Suprapubic skin (tissue), 4 donors: ENCODE measurements around the gene LRRC4C. TPM values are rescaled to one million over a fixed set of nuclear protein-coding genes. Genes with fewer than 3 reads are reported as not detected.

Experiments used
- DNase-seq, 2 donors: peaks; one replicate each; pipeline ENCODE4 v3.0.0-alpha.2; 2019; ENCODE audit warnings: low spot score in 2 of 2
- H3K27ac ChIP-seq: fragments of 200-600 bp; sonication (generic); one replicate; pipeline ENCODE4 v1.5.1; 2019
- H3K27me3 ChIP-seq: fragments of 200-600 bp; sonication (generic); one replicate; pipeline ENCODE4 v1.5.1; 2019
- H3K36me3 ChIP-seq: fragments of 200-600 bp; sonication (generic); one replicate; pipeline ENCODE4 v1.5.1; 2019
- H3K4me1 ChIP-seq: fragments of 200-600 bp; sonication (generic); one replicate; pipeline ENCODE4 v1.5.1; 2019
- H3K4me3 ChIP-seq: fragments of 200-600 bp; sonication (generic); one replicate; pipeline ENCODE4 v1.5.1; 2019; ENCODE audit warnings: mild to moderate bottlenecking
- H3K9me3 ChIP-seq: fragments of 200-600 bp; sonication (generic); one replicate; pipeline ENCODE4 v1.5.1; 2019
- CTCF ChIP-seq, 2 donors: fragments of 200-600 bp in 1 of 2; fragments of 450-650 bp in 1 of 2; sonication (generic) in 1 of 2; IDR thresholded peaks; one replicate each; pipeline ENCODE4 v1.5.1; 2016 to 2019; ENCODE audit warnings: antibody characterized with exemption in 2 of 2, mild to moderate bottlenecking in 1 of 2, moderate library complexity in 1 of 2
- EP300 ChIP-seq: sonication (generic); formaldehyde crosslinking; IDR thresholded peaks from one replicate; pipeline ENCODE4 v1.6.1; 2017; ENCODE audit warnings: antibody characterized with exemption
- POLR2A ChIP-seq, 2 donors: fragments of 450-650 bp; IDR thresholded peaks; one replicate each; pipeline ENCODE4 v1.6.1; 2017; ENCODE audit warnings: antibody characterized with exemption in 2 of 2, mild to moderate bottlenecking in 2 of 2, moderate library complexity in 2 of 2
- POLR2AphosphoS5 ChIP-seq, 3 donors: sonication (generic); formaldehyde crosslinking; IDR thresholded peaks; one replicate each; pipeline ENCODE4 v1.6.1; 2017; ENCODE audit warnings: antibody characterized with exemption in 3 of 3
- WGBS: methylation state at CpG from one replicate; pipeline ENCODE4 v1.1.5; 2018; 5-methylcytosine and 5-hydroxymethylcytosine counted together
- total RNA-seq, 4 donors: library from RNA; depleted of rRNA; stranded (reverse); fragments of >200 nt; gene quantifications; one replicate each; pipeline ENCODE4 v1.1.0, GENCODE V29; 2016

The LRRC4C gene
- total RNA-seq, 4 donors from 2014 or later = 0.19 to 1.1 (median 0.60) TPM; not detected in 1

GRCh38 chr11:41320238-41320637 lies 139.2 kb downstream of the LRRC4C start:
- Histone ChIP-seq H3K27ac (no peak overlapping the region), H3K36me3 (no peaks in the 10 kb centered on the region), H3K4me3 (no peak overlapping the region), H3K27me3 (no peaks in the 10 kb centered on the region), H3K9me3 (no peaks in the 10 kb centered on the region), H3K4me1 (no peaks in the 10 kb centered on the region)
- no peak for TF ChIP-seq POLR2A (IDR thresholded peaks at IDR 0.05)
- no peak for TF ChIP-seq EP300
- no peak for TF ChIP-seq POLR2AphosphoS5 (IDR thresholded peaks at IDR 0.05)
- no peak for TF ChIP-seq CTCF (IDR thresholded peaks at IDR 0.05)
- DNase-seq = no peak
- 76% methylated on average over 3 of the region's 3 CpGs for WGBS

GRCh38 chr11:41319434-41319833 lies 140.0 kb downstream of the LRRC4C start:
- no peak for TF ChIP-seq EP300
- TF ChIP-seq CTCF (IDR thresholded peaks at IDR 0.05) = no peak
- no peak for TF ChIP-seq POLR2A (IDR thresholded peaks at IDR 0.05)
- no peak for TF ChIP-seq POLR2AphosphoS5 (IDR thresholded peaks at IDR 0.05)
- no peaks in the 10 kb centered on the region for H3K36me3 ChIP-seq
- H3K9me3 ChIP-seq = no peaks in the 10 kb centered on the region
- no peaks in the 10 kb centered on the region for H3K27me3 ChIP-seq
- no peak overlapping the region for H3K4me3 ChIP-seq
- no peak for DNase-seq
- 83% methylated on average over 2 of the region's 2 CpGs for WGBS
- no peaks in the 10 kb centered on the region for H3K4me1 ChIP-seq
- H3K27ac ChIP-seq = no peak overlapping the region

- 66% methylated on average over 2 of the region's 2 CpGs for whole genome bisulfite sequencing
- H3K36me3 ChIP-seq = no peaks in the 10 kb centered on the region
- H3K4me1 ChIP-seq = no peaks in the 10 kb centered on the region
- no peak overlapping the region for H3K27ac ChIP-seq
- TF ChIP-seq CTCF (IDR thresholded peaks at IDR 0.05) (no peak), POLR2A (IDR thresholded peaks at IDR 0.05) (no peak), POLR2AphosphoS5 (IDR thresholded peaks at IDR 0.05) (no peak), EP300 (no peak)
- no peaks in the 10 kb centered on the region for H3K9me3 ChIP-seq
- no peak for DNase-seq
- no peaks in the 10 kb centered on the region for H3K27me3 ChIP-seq
- H3K4me3 ChIP-seq = no peak overlapping the region
Observed at GRCh38 chr11:41316751-41317150, 142.7 kb downstream of the LRRC4C start.

GRCh38 chr11:41313226-41313625 lies 146.2 kb downstream of the LRRC4C start:
- H3K4me3 ChIP-seq = no peak overlapping the region

GRCh38 chr11:41309716-41310115 lies 149.7 kb downstream of the LRRC4C start:
- WGBS = 81% methylated on average over 4 of the region's 4 CpGs
- H3K4me3 ChIP-seq = no peak overlapping the region
- no peaks in the 10 kb centered on the region for H3K36me3 ChIP-seq
- no peak for DNase-seq
- no peaks in the 10 kb centered on the region for H3K27me3 ChIP-seq
- no peaks in the 10 kb centered on the region for H3K9me3 ChIP-seq
- no peak overlapping the region for H3K27ac ChIP-seq
- TF ChIP-seq EP300 (no peak), POLR2A (IDR thresholded peaks at IDR 0.05) (no peak), CTCF (IDR thresholded peaks at IDR 0.05) (no peak), POLR2AphosphoS5 (IDR thresholded peaks at IDR 0.05) (no peak)
- no peaks in the 10 kb centered on the region for H3K4me1 ChIP-seq

More at GRCh38 chr11:41313226-41313625, 146.2 kb downstream of the LRRC4C start:
- Histone ChIP-seq H3K27me3 (no peaks in the 10 kb centered on the region), H3K4me1 (no peaks in the 10 kb centered on the region), H3K27ac (no peak overlapping the region), H3K36me3 (no peaks in the 10 kb centered on the region), H3K9me3 (no peaks in the 10 kb centered on the region)
- no peak for DNase-seq
- WGBS = 83% methylated on average over 1 of the region's 1 CpG
- TF ChIP-seq POLR2AphosphoS5 (IDR thresholded peaks at IDR 0.05) = no peak
- no peak for TF ChIP-seq POLR2A (IDR thresholded peaks at IDR 0.05)
- TF ChIP-seq CTCF (IDR thresholded peaks at IDR 0.05) = no peak
- TF ChIP-seq EP300 = no peak
